GM12878 (cell line): ENCODE data around the gene PDE6D. TPM values are rescaled to one million over a fixed set of nuclear protein-coding genes. Genes with fewer than 3 reads are reported as not detected.

Experiments
- CHD4 ChIP-seq: fragments of 200-600 bp; sonication (generic); IDR thresholded peaks from 2 replicates; pipeline ENCODE4 v1.6.1; 2016; ENCODE audit warnings: mild to moderate bottlenecking
- CREM ChIP-seq: IDR thresholded peaks from 2 replicates; pipeline ENCODE4 v1.6.1; 2014; ENCODE audit warnings: antibody characterized with exemption, low read depth
- ETV6 ChIP-seq, 2 experiments: fragments of 450-650 bp in 1 of 2; IDR thresholded peaks in 1 of 2; conservative IDR thresholded peaks in 1 of 2; 2 replicates each; pipeline ENCODE4 v1.6.1; 2014; ENCODE audit warnings: antibody characterized with exemption in 1 of 2, borderline replicate concordance in 1 of 2, low read depth in 1 of 2, mild to moderate bottlenecking in 1 of 2, moderate library complexity in 1 of 2
- HDAC6 ChIP-seq: fragments of 200-600 bp; sonication (generic); IDR thresholded peaks from one replicate; pipeline ENCODE4 v1.8.0; 2017; ENCODE audit warnings: antibody characterized with exemption; ENCODE audit not compliant: unreplicated experiment
- IKZF2 ChIP-seq, 2 experiments: fragments of 450-650 bp; IDR thresholded peaks; 2 replicates each; pipeline ENCODE4 v1.6.1; 2017; ENCODE audit warnings: mild to moderate bottlenecking in 2 of 2, moderate library complexity in 2 of 2
- KLF5 ChIP-seq: fragments of 450-650 bp; IDR thresholded peaks from 2 replicates; pipeline ENCODE4 v1.6.1; 2014; ENCODE audit warnings: mild to moderate bottlenecking; ENCODE audit not compliant: partially characterized antibody
- MLLT1 ChIP-seq: fragments of 450-650 bp; IDR thresholded peaks from 2 replicates; pipeline ENCODE4 v1.6.1; 2016; ENCODE audit warnings: mild to moderate bottlenecking
- NFXL1 ChIP-seq: fragments of 450-650 bp; IDR thresholded peaks from 2 replicates; pipeline ENCODE4 v1.6.1; 2017; ENCODE audit warnings: antibody characterized with exemption, mild to moderate bottlenecking, borderline replicate concordance
- NKRF ChIP-seq: fragments of 450-650 bp; conservative IDR thresholded peaks from 2 replicates; pipeline ENCODE4 v1.6.1; 2017; ENCODE audit warnings: mild to moderate bottlenecking, moderate library complexity
- NR2F1 ChIP-seq: fragments of 450-650 bp; conservative IDR thresholded peaks from 2 replicates; pipeline ENCODE4 v1.6.1; 2017; ENCODE audit warnings: mild to moderate bottlenecking
- POLR2AphosphoS2 ChIP-seq: IDR thresholded peaks from 2 replicates; pipeline ENCODE4 v1.6.1; 2011; ENCODE audit warnings: low read depth, mild to moderate bottlenecking, low read length, improper control_type of control experiment, moderate library complexity
- RELB ChIP-seq: fragments of 450-650 bp; IDR thresholded peaks from 2 replicates; pipeline ENCODE4 v1.6.1; 2017; ENCODE audit warnings: low read depth, mild to moderate bottlenecking, moderate library complexity
- SREBF2 ChIP-seq: IDR thresholded peaks from 2 replicates; pipeline ENCODE4 v1.6.1; 2012; ENCODE audit warnings: mild to moderate bottlenecking, low read length
- YBX1 ChIP-seq: fragments of 450-650 bp; IDR thresholded peaks from 2 replicates; pipeline ENCODE4 v1.6.1; 2016; ENCODE audit warnings: antibody characterized with exemption
- ZBTB33 ChIP-seq: fragments of 450-650 bp; IDR thresholded peaks from 2 replicates; pipeline ENCODE4 v1.6.1; 2017; ENCODE audit warnings: mild to moderate bottlenecking
- ZNF274 ChIP-seq: IDR thresholded peaks from one replicate; pipeline ENCODE4 v1.8.0; 2011; ENCODE audit not compliant: insufficient read length, insufficient read depth
- polyA plus RNA-seq, 11 experiments: library from polyadenylated mRNA; depleted of rRNA in 4 of 11; unstranded in 6 of 11; stranded (reverse) in 5 of 11; fragments of >200 nt; fragmentation: Nextera tagmentation in 4 of 11; fragmentation: Illumina TruSeq in 1 of 11; extraction: Ambion mirVana in 4 of 11; extraction: Trizol in 1 of 11; gene quantifications; 1 replicate in 1 of 11; 2 replicates in 10 of 11; pipeline versions ENCODE4 v1.2.1 to v1.2.3, GENCODE V29; 2011 to 2016; ENCODE audit warnings: inconsistent platforms in 2 of 11, missing spikeins in 2 of 11, low read depth in 1 of 11
- total RNA-seq, 4 experiments: library from RNA; depleted of rRNA in 3 of 4; stranded (reverse); fragments of >200 nt in 3 of 4; fragmentation: Illumina TruSeq in 1 of 4; extraction: Trizol in 1 of 4; gene quantifications; 2 replicates each; pipeline versions ENCODE4 v1.2.1 to v1.2.3, GENCODE V29; 2013 to 2021

Gene PDE6D
- total and polyA plus RNA-seq, 10 of the 15 experiments (the other 5 are each of a cell fraction or from before 2014, with no cell fraction given) = 8.2 to 69.4 (median 56.2) TPM

GRCh38 chr2:231687133-231687852, 93.8 kb downstream of the PDE6D start (continued):
- TF ChIP-seq ZBTB33 (no peak), NFXL1 (no peak), SREBF2 (no peak), CHD4 (no peak), NKRF (no peak), IKZF2 (IDR thresholded peaks at IDR 0.05) (peak in 1 of 2 experiments; percentile 21; a peak in 1 of 4 replicates), YBX1 (no peak), RELB (no peak), KLF5 (no peak), HDAC6 (no peak), ETV6 (conservative IDR thresholded peaks at IDR 0.05 in 1 of 2, IDR thresholded peaks at IDR 0.05 in 1 of 2; ENCODE audit: borderline replicate concordance in 1 of 2, low read depth in 1 of 2) (no peak), POLR2AphosphoS2 (no peak), CREM (no peak), MLLT1 (no peak), ZNF274 (no peak), NR2F1 (peak; percentile 57; the same call in 1 of the 2 replicates)
